ENCODE measurements around the gene MRPS35. TPM values are rescaled to one million over a fixed set of nuclear protein-coding genes. Genes with fewer than 3 reads are reported as not detected.
A peak's percentile ranks its signal among the peaks of the same experiment; 100 is the strongest.
"Not testable (repeated sequence)": the region's sequence is repeated elsewhere in the genome, so short reads cannot be mapped to it uniquely, and the experiment has no call there.

The MRPS35 gene
- total RNA-seq, 5 donors from 2014 or later (not counting 1 experiment from before 2014, with no cell fraction given): 19.7 to 23.0 (median 22.5) TPM

- no peaks in the 10 kb centered on the region for H3K4me1 ChIP-seq (ENCODE audit: control insufficient read depth in 1 of 2, extremely low read depth in 1 of 2, insufficient read depth in 2 of 2, low read length in 2 of 2)
- Mint-ChIP-seq H3K27ac (no peak overlapping the region), H3K4me1 (peaks cover 0 to 6% (median 3%) of the 10 kb centered on the region in 3 donors), H3K27me3 (no peaks in the 10 kb centered on the region), H3K36me3 (peaks cover 13% of the 10 kb centered on the region), H3K9me3 (no peaks in the 10 kb centered on the region), H3K4me3 (no peak overlapping the region)
- H3K27ac ChIP-seq (ENCODE audit: low read length): no peak overlapping the region
- ATAC-seq (replicated peaks in 1 of 4) (no peak), DNase-seq (no peak)
- H3K4me3 ChIP-seq (ENCODE audit: control insufficient read depth in 1 of 2, extremely low read depth in 1 of 2, low read length in 1 of 2): no peak overlapping the region
- H3K36me3 ChIP-seq (ENCODE audit: control insufficient read depth in 2 of 2, extremely low read depth in 1 of 2, insufficient read depth in 1 of 2, low read length in 1 of 2): peaks cover 2 to 44% of the 10 kb centered on the region in 2 donors
- ChIA-PET CTCF (interaction anchor here in 1 of 2 donors (0.6 kb wide), 1 partner anchor 24 kb away, joined by 3 read pairs; no protein-coding TSS in a partner anchor), POLR2A (no interaction called here)
- WGBS (ENCODE audit: insufficient coverage): no CpG with 5 or more reads among the region's 1 CpG
- H3K27me3 ChIP-seq (replicated peaks in 1 of 2; ENCODE audit: control insufficient read depth in 2 of 2, extremely low read depth in 1 of 2, insufficient read depth in 2 of 2, low read length in 1 of 2): no peaks in the 10 kb centered on the region
- no peaks in the 10 kb centered on the region for H3K9me3 ChIP-seq
Observed at GRCh38 chr12:27723212-27723611, 12.6 kb downstream of the MRPS35 start.

GRCh38 chr12:27730097-27730588 lies 19.5 kb downstream of the MRPS35 start:
- H3K4me1 ChIP-seq (ENCODE audit: control insufficient read depth in 1 of 2, extremely low read depth in 1 of 2, insufficient read depth in 2 of 2, low read length in 2 of 2): no peaks in the 10 kb centered on the region
- no peaks in the 10 kb centered on the region for H3K27me3 ChIP-seq (replicated peaks in 1 of 2; ENCODE audit: control insufficient read depth in 2 of 2, extremely low read depth in 1 of 2, insufficient read depth in 2 of 2, low read length in 1 of 2)
- Mint-ChIP-seq H3K27me3 (no peaks in the 10 kb centered on the region), H3K4me3 (no peak overlapping the region), H3K4me1 (peaks cover 0 to 4% (median 4%) of the 10 kb centered on the region in 3 donors), H3K36me3 (peaks cover 25% of the 10 kb centered on the region), H3K9me3 (no peaks in the 10 kb centered on the region), H3K27ac (no peak overlapping the region)
- no CpG with 5 or more reads among the region's 4 CpGs for WGBS (ENCODE audit: insufficient coverage)
- no peak overlapping the region for H3K27ac ChIP-seq (ENCODE audit: low read length)
- ATAC-seq (replicated peaks in 1 of 4) (no peak), DNase-seq (no peak)
- ChIA-PET CTCF (no interaction called here), POLR2A (no interaction called here)
- no peak overlapping the region for H3K4me3 ChIP-seq (ENCODE audit: control insufficient read depth in 1 of 2, extremely low read depth in 1 of 2, low read length in 1 of 2)
- no peaks in the 10 kb centered on the region for H3K9me3 ChIP-seq
- peaks cover 0 to 32% of the 10 kb centered on the region in 2 donors for H3K36me3 ChIP-seq (ENCODE audit: control insufficient read depth in 2 of 2, extremely low read depth in 1 of 2, insufficient read depth in 1 of 2, low read length in 1 of 2)

GRCh38 chr12:27732281-27732680 lies 21.6 kb downstream of the MRPS35 start:
- H3K36me3 ChIP-seq (ENCODE audit: control insufficient read depth in 2 of 2, extremely low read depth in 1 of 2, insufficient read depth in 1 of 2, low read length in 1 of 2): peaks cover 0 to 39% of the 10 kb centered on the region in 2 donors
- POLR2A ChIA-PET: interaction anchor here in 1 of 2 donors (0.5 kb wide), 1 partner anchor 755 kb away, joined by 4 read pairs; no protein-coding TSS in a partner anchor

GRCh38 chr12:27733052-27733656 lies 22.5 kb downstream of the MRPS35 start:
- POLR2A ChIA-PET: interaction anchor here in 1 of 2 donors (0.6 kb wide), 1 partner anchor 156 kb away, joined by 5 read pairs; no protein-coding TSS in a partner anchor
- H3K9me3 ChIP-seq: no peaks in the 10 kb centered on the region
- no peaks in the 10 kb centered on the region for H3K4me1 ChIP-seq (ENCODE audit: control insufficient read depth in 1 of 2, extremely low read depth in 1 of 2, insufficient read depth in 2 of 2, low read length in 2 of 2)
- Mint-ChIP-seq H3K4me3 (no peak overlapping the region), H3K4me1 (peaks cover 0 to 3% (median 0%) of the 10 kb centered on the region in 3 donors), H3K9me3 (no peaks in the 10 kb centered on the region), H3K27ac (no peak overlapping the region), H3K27me3 (no peaks in the 10 kb centered on the region), H3K36me3 (peaks cover 36% of the 10 kb centered on the region)
- no CpG with 5 or more reads among the region's 3 CpGs for WGBS (ENCODE audit: insufficient coverage)
- H3K4me3 ChIP-seq (ENCODE audit: control insufficient read depth in 1 of 2, extremely low read depth in 1 of 2, low read length in 1 of 2): no peak overlapping the region
- no peaks in the 10 kb centered on the region for H3K27me3 ChIP-seq (replicated peaks in 1 of 2; ENCODE audit: control insufficient read depth in 2 of 2, extremely low read depth in 1 of 2, insufficient read depth in 2 of 2, low read length in 1 of 2)
- no peak for ATAC-seq (replicated peaks in 1 of 4)
- peak in 18 of 35 experiments; percentile 6 to 57 (median 22) for DNase-seq
- peaks cover 0 to 40% of the 10 kb centered on the region in 2 donors for H3K36me3 ChIP-seq (ENCODE audit: control insufficient read depth in 2 of 2, extremely low read depth in 1 of 2, insufficient read depth in 1 of 2, low read length in 1 of 2)
- CTCF ChIA-PET: interaction anchor here (0.6 to 5.5 kb wide), 16 partner anchors 10 to 493 kb away, joined by 3 to 52 read pairs (median 5); partner anchors contain the start of genes KLHL42 (in 1 of the 2) and MANSC4 (in 1 of the 2)
- no peak overlapping the region for H3K27ac ChIP-seq (ENCODE audit: low read length)

More at GRCh38 chr12:27732281-27732680, 21.6 kb downstream of the MRPS35 start:
- H3K4me3 Mint-ChIP-seq: no peak overlapping the region
- DNase-seq (no peak), ATAC-seq (replicated peaks in 1 of 4) (no peak)
- Histone ChIP-seq H3K27ac (ENCODE audit: low read length) (no peak overlapping the region), H3K4me1 (ENCODE audit: control insufficient read depth in 1 of 2, extremely low read depth in 1 of 2, insufficient read depth in 2 of 2, low read length in 2 of 2) (no peaks in the 10 kb centered on the region), H3K4me3 (ENCODE audit: control insufficient read depth in 1 of 2, extremely low read depth in 1 of 2, low read length in 1 of 2) (no peak overlapping the region), H3K27me3 (replicated peaks in 1 of 2; ENCODE audit: control insufficient read depth in 2 of 2, extremely low read depth in 1 of 2, insufficient read depth in 2 of 2, low read length in 1 of 2) (no peaks in the 10 kb centered on the region), H3K9me3 (no peaks in the 10 kb centered on the region)
- no peak overlapping the region for H3K27ac Mint-ChIP-seq
- H3K27me3 Mint-ChIP-seq: no peaks in the 10 kb centered on the region
- WGBS (ENCODE audit: insufficient coverage): no CpG with 5 or more reads among the region's 2 CpGs
- peaks cover 0 to 3% (median 0%) of the 10 kb centered on the region in 3 donors for H3K4me1 Mint-ChIP-seq
- H3K9me3 Mint-ChIP-seq: no peaks in the 10 kb centered on the region
- H3K36me3 Mint-ChIP-seq: peaks cover 30% of the 10 kb centered on the region
- CTCF ChIA-PET: interaction anchor here (0.6 to 5.5 kb wide), 11 partner anchors 10 to 494 kb away, joined by 3 to 52 read pairs (median 4); partner anchors contain the start of genes KLHL42 (in 1 of the 2) and MANSC4 (in 1 of the 2)

GRCh38 chr12:27733791-27734190 lies 23.2 kb downstream of the MRPS35 start:
- no peak for DNase-seq
- H3K27ac ChIP-seq (ENCODE audit: low read length): no peak overlapping the region
- no CpG with 5 or more reads among the region's 1 CpG for WGBS (ENCODE audit: insufficient coverage)
- Mint-ChIP-seq H3K4me1 (no peaks in the 10 kb centered on the region), H3K4me3 (no peak overlapping the region), H3K36me3 (peaks cover 32% of the 10 kb centered on the region), H3K27ac (no peak overlapping the region), H3K27me3 (no peaks in the 10 kb centered on the region), H3K9me3 (no peaks in the 10 kb centered on the region)
- ChIA-PET POLR2A (interaction anchor here in 1 of 2 donors (0.6 kb wide), 1 partner anchor 155 kb away, joined by 5 read pairs; no protein-coding TSS in a partner anchor), CTCF (interaction anchor here (0.6 to 5.5 kb wide), 17 partner anchors 9 to 1588 kb away, joined by 3 to 52 read pairs (median 5); no protein-coding TSS in a partner anchor)
- H3K36me3 ChIP-seq (ENCODE audit: control insufficient read depth in 2 of 2, extremely low read depth in 1 of 2, insufficient read depth in 1 of 2, low read length in 1 of 2): peaks cover 0 to 40% of the 10 kb centered on the region in 2 donors
- ATAC-seq (replicated peaks in 1 of 4): no peak
- no peaks in the 10 kb centered on the region for H3K9me3 ChIP-seq
- H3K4me3 ChIP-seq (ENCODE audit: control insufficient read depth in 1 of 2, extremely low read depth in 1 of 2, low read length in 1 of 2): no peak overlapping the region
- H3K4me1 ChIP-seq (ENCODE audit: control insufficient read depth in 1 of 2, extremely low read depth in 1 of 2, insufficient read depth in 2 of 2, low read length in 2 of 2): no peaks in the 10 kb centered on the region
- H3K27me3 ChIP-seq (replicated peaks in 1 of 2; ENCODE audit: control insufficient read depth in 2 of 2, extremely low read depth in 1 of 2, insufficient read depth in 2 of 2, low read length in 1 of 2): no peaks in the 10 kb centered on the region

- CTCF ChIA-PET: interaction anchor here (0.7 to 5.5 kb wide), 10 partner anchors 84 to 1588 kb away, joined by 3 to 52 read pairs (median 5); no protein-coding TSS in a partner anchor
- H3K4me3 ChIP-seq (ENCODE audit: control insufficient read depth in 1 of 2, extremely low read depth in 1 of 2, low read length in 1 of 2); H3K4me3 Mint-ChIP-seq; H3K9me3 ChIP-seq; ATAC-seq (replicated peaks in 1 of 4); POLR2A ChIA-PET; H3K27me3 ChIP-seq (replicated peaks in 1 of 2; ENCODE audit: control insufficient read depth in 2 of 2, extremely low read depth in 1 of 2, insufficient read depth in 2 of 2, low read length in 1 of 2); H3K27ac Mint-ChIP-seq; H3K4me1 ChIP-seq (ENCODE audit: control insufficient read depth in 1 of 2, extremely low read depth in 1 of 2, insufficient read depth in 2 of 2, low read length in 2 of 2); H3K9me3 Mint-ChIP-seq; H3K4me1 Mint-ChIP-seq; H3K27ac ChIP-seq (ENCODE audit: low read length); DNase-seq; H3K27me3 Mint-ChIP-seq: not testable (repeated sequence)
- WGBS (ENCODE audit: insufficient coverage): 100% methylated on average over 5 of the region's 9 CpGs
- peaks cover 30% of the 10 kb centered on the region for H3K36me3 Mint-ChIP-seq
- peaks cover 0 to 43% of the 10 kb centered on the region in 2 donors for H3K36me3 ChIP-seq (ENCODE audit: control insufficient read depth in 2 of 2, extremely low read depth in 1 of 2, insufficient read depth in 1 of 2, low read length in 1 of 2)
Observed at GRCh38 chr12:27734321-27734720, 23.7 kb downstream of the MRPS35 start.

All from T-cell (primary cell).